ENCODE results near the gene AGTPBP1.
"Not testable (repeated sequence)": the region's sequence is repeated elsewhere in the genome, so short reads cannot be mapped to it uniquely, and the experiment has no call there.

Gene AGTPBP1

GRCh38 chr9:85741875-85742596 is at the start of gene AGTPBP1:
Gene AGTPBP1, minus strand, starts transcription at chr9:85741954. Its CDS starts 29,421 bp downstream, at chr9:85712533.
- peak; percentile 94 for DNase-seq (ENCODE audit: low spot score)

- DNase-seq (ENCODE audit: low spot score), result not testable (repeated sequence)
Observed at GRCh38 chr9:85786116-85786515, 44.4 kb upstream of the AGTPBP1 start.

GRCh38 chr9:85773844-85774243 is 32.1 kb upstream of the AGTPBP1 start:
- not testable (repeated sequence) for DNase-seq (ENCODE audit: low spot score)

GRCh38 chr9:85761802-85762201 is 20.0 kb upstream of the AGTPBP1 start:
- DNase-seq (ENCODE audit: low spot score), result not testable (repeated sequence)

- not testable (repeated sequence) for DNase-seq (ENCODE audit: low spot score)
Observed at GRCh38 chr9:85757716-85758115, 16.0 kb upstream of the AGTPBP1 start.

- DNase-seq (ENCODE audit: low spot score), result not testable (repeated sequence)
Observed at GRCh38 chr9:85756216-85756615, 14.5 kb upstream of the AGTPBP1 start.

GRCh38 chr9:85746309-85746708 is 4.6 kb upstream of the AGTPBP1 start:
- DNase-seq (ENCODE audit: low spot score), result no peak

- DNase-seq (ENCODE audit: low spot score), result no peak
Observed at GRCh38 chr9:85745203-85745602, 3.4 kb upstream of the AGTPBP1 start.

GRCh38 chr9:85744480-85744879 is 2.7 kb upstream of the AGTPBP1 start:
- DNase-seq (ENCODE audit: low spot score), result peak; percentile 37

- DNase-seq (ENCODE audit: low spot score), result peak; percentile 82
Observed at GRCh38 chr9:85743275-85744128, 1.7 kb upstream of the AGTPBP1 start.

- no peak for DNase-seq (ENCODE audit: low spot score)
Observed at GRCh38 chr9:85742597-85742936, 813 bp upstream of the AGTPBP1 start.

- DNase-seq (ENCODE audit: low spot score), result peak; percentile 62
Observed at GRCh38 chr9:85741095-85741874, 469 bp downstream of the AGTPBP1 start.

- no peak for DNase-seq (ENCODE audit: low spot score)
Observed at GRCh38 chr9:85740787-85741094, 1.0 kb downstream of the AGTPBP1 start.

- DNase-seq (ENCODE audit: low spot score), result no peak
Observed at GRCh38 chr9:85738509-85738908, 3.2 kb downstream of the AGTPBP1 start.

GRCh38 chr9:85737671-85738070 is 4.1 kb downstream of the AGTPBP1 start:
- no peak for DNase-seq (ENCODE audit: low spot score)

- no peak for DNase-seq (ENCODE audit: low spot score)
Observed at GRCh38 chr9:85730916-85731630, 10.7 kb downstream of the AGTPBP1 start.

GRCh38 chr9:85729882-85730281 is 11.9 kb downstream of the AGTPBP1 start:
- DNase-seq (ENCODE audit: low spot score), result no peak

GRCh38 chr9:85727500-85727899 is 14.3 kb downstream of the AGTPBP1 start:
- DNase-seq (ENCODE audit: low spot score), result no peak

- DNase-seq (ENCODE audit: low spot score), result no peak
Observed at GRCh38 chr9:85726737-85727136, 15.0 kb downstream of the AGTPBP1 start.

- no peak for DNase-seq (ENCODE audit: low spot score)
Observed at GRCh38 chr9:85723215-85723614, 18.5 kb downstream of the AGTPBP1 start.

GRCh38 chr9:85719411-85719810 is 22.3 kb downstream of the AGTPBP1 start:
- not testable (repeated sequence) for DNase-seq (ENCODE audit: low spot score)

GRCh38 chr9:85717818-85718217 is 23.9 kb downstream of the AGTPBP1 start:
- DNase-seq (ENCODE audit: low spot score), result not testable (repeated sequence)
